ENCODE data around the gene HDGFL3. TPM values are rescaled to one million over a fixed set of nuclear protein-coding genes. Genes with fewer than 3 reads are reported as not detected.

Gene HDGFL3
- total and polyA plus RNA-seq, 2 experiments from 2014 or later, result 31.3 to 50.6 TPM

DNA sequence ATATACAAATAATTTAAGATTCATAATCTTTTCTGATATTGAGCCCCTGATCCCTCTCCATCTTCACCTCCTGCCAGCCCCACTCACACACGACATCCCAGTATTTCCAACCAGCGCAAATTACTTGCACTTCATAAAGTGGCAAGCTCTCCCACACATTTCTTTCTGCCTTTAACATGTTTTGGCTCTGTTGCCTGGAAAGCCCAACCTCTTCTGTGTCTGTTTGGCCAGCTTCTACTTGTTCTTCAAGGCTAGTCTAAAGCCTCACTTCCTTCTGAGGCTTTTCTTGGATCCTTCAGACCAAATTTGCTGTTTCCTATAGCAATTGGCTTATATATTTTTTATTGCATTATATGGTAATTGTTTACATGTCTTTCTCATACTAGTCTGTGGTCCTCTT, 105.3 kb downstream of the HDGFL3 start:
- no peaks in the 10 kb centered on the region for H4K20me1 ChIP-seq (ENCODE audit: insufficient read depth, poor library complexity, severe bottlenecking)
- no peaks in the 10 kb centered on the region for H3K79me2 ChIP-seq
- no peak overlapping the region for H3K4me2 ChIP-seq
- TF ChIP-seq, protein P1, sequence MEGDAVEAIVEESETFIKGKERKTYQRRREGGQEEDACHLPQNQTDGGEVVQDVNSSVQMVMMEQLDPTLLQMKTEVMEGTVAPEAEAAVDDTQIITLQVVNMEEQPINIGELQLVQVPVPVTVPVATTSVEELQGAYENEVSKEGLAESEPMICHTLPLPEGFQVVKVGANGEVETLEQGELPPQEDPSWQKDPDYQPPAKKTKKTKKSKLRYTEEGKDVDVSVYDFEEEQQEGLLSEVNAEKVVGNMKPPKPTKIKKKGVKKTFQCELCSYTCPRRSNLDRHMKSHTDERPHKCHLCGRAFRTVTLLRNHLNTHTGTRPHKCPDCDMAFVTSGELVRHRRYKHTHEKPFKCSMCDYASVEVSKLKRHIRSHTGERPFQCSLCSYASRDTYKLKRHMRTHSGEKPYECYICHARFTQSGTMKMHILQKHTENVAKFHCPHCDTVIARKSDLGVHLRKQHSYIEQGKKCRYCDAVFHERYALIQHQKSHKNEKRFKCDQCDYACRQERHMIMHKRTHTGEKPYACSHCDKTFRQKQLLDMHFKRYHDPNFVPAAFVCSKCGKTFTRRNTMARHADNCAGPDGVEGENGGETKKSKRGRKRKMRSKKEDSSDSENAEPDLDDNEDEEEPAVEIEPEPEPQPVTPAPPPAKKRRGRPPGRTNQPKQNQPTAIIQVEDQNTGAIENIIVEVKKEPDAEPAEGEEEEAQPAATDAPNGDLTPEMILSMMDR (IDR thresholded peaks at IDR 0.05; ENCODE audit: poor library complexity), result no peak
- TF ChIP-seq EZH2 (IDR thresholded peaks at IDR 0.05; ENCODE audit: borderline replicate concordance) (no peak), EZH2phosphoT487 (IDR thresholded peaks at IDR 0.05; ENCODE audit: low read depth, severe bottlenecking, unreplicated experiment) (no peak)
- H3K27ac ChIP-seq, result no peak overlapping the region
- no peaks in the 10 kb centered on the region for H3K36me3 ChIP-seq (replicated peaks; ENCODE audit: insufficient read depth, low read depth)
- H2AFZ ChIP-seq, result no peak overlapping the region
- 87% methylated on average over 2 of the region's 2 CpGs for WGBS (ENCODE audit: low lambda C conversion rate, missing lambda C conversion rate)
- no peaks in the 10 kb centered on the region for H3K9me2 ChIP-seq (replicated peaks; ENCODE audit: insufficient read depth)
- H3K27me3 ChIP-seq, result peaks cover 66% of the 10 kb centered on the region
- H3K4me1 ChIP-seq (ENCODE audit: insufficient read depth), result no peaks in the 10 kb centered on the region
- no peak for DNase-seq (ENCODE audit: low spot score)
- no peak overlapping the region for H3K4me3 ChIP-seq
- no peaks in the 10 kb centered on the region for H3K9me3 ChIP-seq (ENCODE audit: low read depth)

GRCh38 chr15:83100097-83100646, 107.5 kb downstream of the HDGFL3 start:
- no peak for DNase-seq (ENCODE audit: low spot score)
- H3K4me1 ChIP-seq (ENCODE audit: insufficient read depth), result no peaks in the 10 kb centered on the region
- H3K27ac ChIP-seq, result no peak overlapping the region
- H3K36me3 ChIP-seq (replicated peaks; ENCODE audit: insufficient read depth, low read depth), result no peaks in the 10 kb centered on the region
- no peaks in the 10 kb centered on the region for H3K9me3 ChIP-seq (ENCODE audit: low read depth)
- H3K4me2 ChIP-seq, result no peak overlapping the region
- WGBS (ENCODE audit: low lambda C conversion rate, missing lambda C conversion rate), result 96% methylated on average over 2 of the region's 2 CpGs
- no peaks in the 10 kb centered on the region for H3K9me2 ChIP-seq (replicated peaks; ENCODE audit: insufficient read depth)
- no peak overlapping the region for H3K4me3 ChIP-seq
- no peaks in the 10 kb centered on the region for H3K79me2 ChIP-seq
- no peaks in the 10 kb centered on the region for H4K20me1 ChIP-seq (ENCODE audit: insufficient read depth, poor library complexity, severe bottlenecking)
- peaks cover 57% of the 10 kb centered on the region for H3K27me3 ChIP-seq
- no peak overlapping the region for H2AFZ ChIP-seq
- TF ChIP-seq, protein P1 (IDR thresholded peaks at IDR 0.05; ENCODE audit: poor library complexity), result no peak
- TF ChIP-seq EZH2phosphoT487 (IDR thresholded peaks at IDR 0.05; ENCODE audit: low read depth, severe bottlenecking, unreplicated experiment), result no peak
- no peak for TF ChIP-seq EZH2 (IDR thresholded peaks at IDR 0.05; ENCODE audit: borderline replicate concordance)

DNA sequence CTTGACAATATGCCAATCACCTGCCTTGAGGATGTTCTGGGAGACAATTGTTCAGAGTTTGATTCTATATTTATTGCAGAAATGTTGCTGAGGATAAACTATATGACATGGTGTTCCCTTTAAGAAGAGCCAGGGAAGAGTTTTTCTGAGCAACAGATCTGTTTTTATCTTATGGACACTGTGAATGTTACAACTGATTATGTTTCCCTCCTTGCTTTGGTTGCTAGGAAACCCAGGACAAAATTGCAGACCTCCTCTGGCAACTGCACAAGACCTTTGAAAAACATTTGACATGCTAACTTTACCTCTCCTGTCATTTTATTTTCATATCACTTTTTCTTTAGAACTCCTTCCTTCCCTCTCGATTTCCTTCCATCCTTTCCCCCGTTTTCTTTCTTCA, 108.3 kb downstream of the HDGFL3 start:
- Histone ChIP-seq H2AFZ (no peak overlapping the region), H3K36me3 (replicated peaks; ENCODE audit: insufficient read depth, low read depth) (no peaks in the 10 kb centered on the region), H3K79me2 (no peaks in the 10 kb centered on the region), H3K27me3 (peaks cover 56% of the 10 kb centered on the region), H3K4me3 (no peak overlapping the region), H4K20me1 (ENCODE audit: insufficient read depth, poor library complexity, severe bottlenecking) (no peaks in the 10 kb centered on the region), H3K27ac (no peak overlapping the region), H3K4me2 (no peak overlapping the region), H3K4me1 (ENCODE audit: insufficient read depth) (no peaks in the 10 kb centered on the region), H3K9me3 (ENCODE audit: low read depth) (no peaks in the 10 kb centered on the region), H3K9me2 (replicated peaks; ENCODE audit: insufficient read depth) (no peaks in the 10 kb centered on the region)
- 85% methylated on average over 2 of the region's 2 CpGs for WGBS (ENCODE audit: low lambda C conversion rate, missing lambda C conversion rate)
- TF ChIP-seq EZH2 (IDR thresholded peaks at IDR 0.05; ENCODE audit: borderline replicate concordance) (no peak), EZH2phosphoT487 (IDR thresholded peaks at IDR 0.05; ENCODE audit: low read depth, severe bottlenecking, unreplicated experiment) (no peak)
- TF ChIP-seq, protein P1 (IDR thresholded peaks at IDR 0.05; ENCODE audit: poor library complexity), result no peak
- DNase-seq (ENCODE audit: low spot score), result no peak

DNA sequence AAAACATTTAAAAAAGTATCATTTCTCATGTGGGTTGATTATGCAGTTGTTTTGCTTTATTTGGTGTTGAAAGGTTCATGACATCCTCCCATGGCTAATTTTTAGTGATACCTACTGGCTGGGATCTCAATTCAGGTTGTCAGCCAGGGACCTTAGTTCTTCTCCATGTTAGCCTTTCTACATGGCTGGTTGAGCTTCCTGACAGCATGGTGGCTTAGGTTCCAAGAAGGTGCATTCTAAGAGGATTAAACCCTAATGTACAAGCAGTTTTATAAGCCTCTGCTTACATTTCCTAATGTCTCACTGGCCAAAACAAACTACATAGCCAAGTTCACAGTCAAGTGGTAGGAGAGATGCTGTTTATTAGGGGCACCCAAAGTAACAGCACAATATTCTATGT, 109.5 kb downstream of the HDGFL3 start:
- Histone ChIP-seq H4K20me1 (ENCODE audit: insufficient read depth, poor library complexity, severe bottlenecking) (no peaks in the 10 kb centered on the region), H3K9me2 (replicated peaks; ENCODE audit: insufficient read depth) (no peaks in the 10 kb centered on the region), H3K4me3 (no peak overlapping the region), H3K4me2 (no peak overlapping the region), H3K27me3 (peaks cover 50% of the 10 kb centered on the region), H3K36me3 (replicated peaks; ENCODE audit: insufficient read depth, low read depth) (no peaks in the 10 kb centered on the region), H3K4me1 (ENCODE audit: insufficient read depth) (no peaks in the 10 kb centered on the region), H2AFZ (no peak overlapping the region), H3K27ac (no peak overlapping the region), H3K79me2 (no peaks in the 10 kb centered on the region), H3K9me3 (ENCODE audit: low read depth) (no peaks in the 10 kb centered on the region)
- no peak for DNase-seq (ENCODE audit: low spot score)
- TF ChIP-seq EZH2phosphoT487 (IDR thresholded peaks at IDR 0.05; ENCODE audit: low read depth, severe bottlenecking, unreplicated experiment), result no peak
- TF ChIP-seq EZH2 (IDR thresholded peaks at IDR 0.05; ENCODE audit: borderline replicate concordance), result no peak
- TF ChIP-seq, protein P1 (IDR thresholded peaks at IDR 0.05; ENCODE audit: poor library complexity), result no peak

All from hepatocyte (in vitro differentiated cells).